ENCODE results near the gene PWWP2B.

GRCh38 chr10:132408367-132408781 is 11.4 kb downstream of the PWWP2B start:
- TF ChIP-seq POLR2A (IDR thresholded peaks at IDR 0.05), result no peak
- TF ChIP-seq CTCF (IDR thresholded peaks at IDR 0.05), result no peak

All from esophagus squamous epithelium (tissue), 4 donors.